GM18873 (cell line): ENCODE results near the gene SLC35C1.

Source experiments
- ATAC-seq: cut with Tn5 transposase; IDR thresholded peaks from one replicate; pipeline ENCODE4 v1.9.1; 2021; ENCODE audit warnings: mild to moderate bottlenecking, moderate library complexity, moderate number of reproducible peaks; ENCODE audit not compliant: unreplicated experiment, low FRiP score

SLC35C1 gene

DNA sequence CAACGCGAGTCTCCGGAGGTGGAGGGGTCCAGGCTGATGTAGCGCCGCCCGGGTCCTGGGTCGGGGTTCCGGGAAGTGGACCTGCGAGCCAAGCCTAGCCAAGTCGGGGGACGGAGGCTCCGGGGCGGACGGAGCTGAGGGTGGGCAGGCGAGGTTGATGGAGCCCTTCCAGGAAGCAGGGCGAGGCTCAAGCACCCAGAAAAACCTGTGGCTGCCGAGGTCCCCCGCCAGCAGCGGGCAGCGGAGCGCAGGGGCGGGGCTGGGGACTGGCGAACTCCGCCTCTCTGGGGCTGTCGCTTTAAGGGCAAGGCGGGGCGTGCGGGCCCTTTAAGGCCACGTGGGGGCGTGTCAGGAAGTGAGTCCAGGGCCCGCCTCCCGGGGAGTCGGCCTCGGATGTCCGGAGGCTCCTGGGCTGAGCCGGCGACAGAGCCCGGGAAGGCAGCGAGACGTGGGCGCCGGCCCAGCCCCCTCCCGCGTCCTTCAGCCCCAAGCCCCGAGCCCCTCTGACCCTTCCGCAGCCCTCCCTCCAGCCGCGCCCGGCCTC is at the start of gene SLC35C1:
Gene SLC35C1, plus strand, starts transcription at position 389 of the 544 bp plus-strand sequence. CDS start 653 bp downstream, outside the sequence.
- ATAC-seq, result peak; percentile 80

GRCh38 chr11:45755281-45755859 is 49.6 kb upstream of the SLC35C1 start:
- ATAC-seq, result no peak

GRCh38 chr11:45756384-45757010 is 48.5 kb upstream of the SLC35C1 start:
- no peak for ATAC-seq

DNA sequence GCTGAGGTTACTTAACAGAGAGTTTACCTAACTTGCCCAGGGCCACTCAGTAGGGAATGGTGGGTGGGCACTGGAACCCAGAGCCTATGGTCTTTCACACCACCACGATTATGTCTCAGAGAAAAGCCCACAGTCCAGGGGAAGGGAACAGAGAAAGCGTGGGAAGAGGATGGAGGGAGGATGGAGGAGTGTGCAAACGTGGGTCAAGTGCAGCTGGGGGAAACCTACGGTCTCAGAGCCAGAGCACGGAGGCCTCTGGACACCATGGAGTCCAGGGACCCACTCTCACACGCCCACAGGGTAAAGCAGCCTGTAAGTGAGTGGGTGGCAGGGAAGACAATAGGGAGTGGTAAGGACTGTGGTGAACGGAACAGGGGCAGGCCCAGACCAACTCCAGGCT is 47.3 kb upstream of the SLC35C1 start:
- ATAC-seq, result no peak

- ATAC-seq, result no peak
These were observed 43.3 kb upstream of the SLC35C1 start for GRCh38 chr11:45761659-45762058.

- no peak for ATAC-seq
These were observed 39.8 kb upstream of the SLC35C1 start for GRCh38 chr11:45765107-45765668.

DNA sequence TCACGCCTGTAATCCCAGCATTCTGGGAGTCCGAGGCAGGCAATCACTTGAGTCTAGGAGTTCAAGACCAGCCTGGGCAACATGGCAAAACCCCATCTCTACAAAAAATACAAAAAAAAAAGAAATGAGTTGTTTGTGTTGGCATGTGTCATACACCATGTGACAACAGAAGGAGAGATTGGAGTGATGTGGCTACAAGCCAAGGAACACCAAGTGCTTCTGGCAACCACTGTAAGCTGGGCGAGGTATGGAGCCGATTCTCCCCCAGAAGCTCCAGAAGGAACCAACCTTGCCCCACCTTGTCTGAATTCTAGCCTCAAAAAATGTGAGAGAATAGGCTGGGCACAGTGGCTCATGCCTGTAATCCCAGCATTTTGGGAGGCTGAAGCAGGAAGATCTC is 39.1 kb upstream of the SLC35C1 start:
- no peak for ATAC-seq

GRCh38 chr11:45766469-45766868 is 38.5 kb upstream of the SLC35C1 start:
- no peak for ATAC-seq

DNA sequence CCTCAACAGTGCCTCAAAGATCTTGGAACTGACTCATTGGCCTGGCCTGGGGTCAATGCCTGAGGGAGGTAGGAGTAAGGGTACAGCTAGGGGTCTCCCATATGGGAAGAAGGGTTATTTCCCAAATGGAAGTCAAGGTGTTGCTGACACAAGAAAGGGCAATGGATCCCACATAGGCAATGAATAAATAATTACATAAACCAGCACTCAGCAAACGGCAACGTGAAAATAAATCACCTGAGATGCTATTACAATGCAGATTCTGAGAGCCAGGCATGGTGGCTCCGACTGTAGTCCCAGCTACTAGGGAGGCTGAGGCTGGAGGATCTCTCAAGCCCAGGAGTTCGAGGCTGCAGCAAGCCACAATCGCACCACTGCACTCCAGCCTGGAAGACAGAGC is 36.5 kb upstream of the SLC35C1 start:
- no peak for ATAC-seq

GRCh38 chr11:45769960-45770359 is 35.0 kb upstream of the SLC35C1 start:
- no peak for ATAC-seq

GRCh38 chr11:45771193-45771565 is 33.8 kb upstream of the SLC35C1 start:
- peak; percentile 36 for ATAC-seq

- ATAC-seq, result peak; percentile 54
These were observed 33.1 kb upstream of the SLC35C1 start for GRCh38 chr11:45771566-45772448.

DNA sequence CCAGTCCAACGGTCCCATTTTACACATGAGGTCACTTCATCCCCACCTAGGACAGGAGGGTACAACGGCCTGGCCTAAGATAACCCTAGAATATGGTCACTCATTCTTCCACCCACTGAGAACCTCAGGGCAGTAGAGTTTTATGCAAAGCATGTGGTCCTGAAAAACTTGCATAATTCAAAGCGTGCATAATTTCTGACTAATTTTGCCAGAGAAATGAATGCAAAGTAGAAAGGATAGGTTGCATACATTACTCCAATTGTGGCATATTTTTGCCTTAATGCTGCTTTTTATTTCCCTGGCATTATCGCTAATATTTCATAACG is 32.5 kb upstream of the SLC35C1 start:
- ATAC-seq, result no peak

- ATAC-seq, result no peak
These were observed 31.8 kb upstream of the SLC35C1 start for GRCh38 chr11:45772986-45773785.

DNA sequence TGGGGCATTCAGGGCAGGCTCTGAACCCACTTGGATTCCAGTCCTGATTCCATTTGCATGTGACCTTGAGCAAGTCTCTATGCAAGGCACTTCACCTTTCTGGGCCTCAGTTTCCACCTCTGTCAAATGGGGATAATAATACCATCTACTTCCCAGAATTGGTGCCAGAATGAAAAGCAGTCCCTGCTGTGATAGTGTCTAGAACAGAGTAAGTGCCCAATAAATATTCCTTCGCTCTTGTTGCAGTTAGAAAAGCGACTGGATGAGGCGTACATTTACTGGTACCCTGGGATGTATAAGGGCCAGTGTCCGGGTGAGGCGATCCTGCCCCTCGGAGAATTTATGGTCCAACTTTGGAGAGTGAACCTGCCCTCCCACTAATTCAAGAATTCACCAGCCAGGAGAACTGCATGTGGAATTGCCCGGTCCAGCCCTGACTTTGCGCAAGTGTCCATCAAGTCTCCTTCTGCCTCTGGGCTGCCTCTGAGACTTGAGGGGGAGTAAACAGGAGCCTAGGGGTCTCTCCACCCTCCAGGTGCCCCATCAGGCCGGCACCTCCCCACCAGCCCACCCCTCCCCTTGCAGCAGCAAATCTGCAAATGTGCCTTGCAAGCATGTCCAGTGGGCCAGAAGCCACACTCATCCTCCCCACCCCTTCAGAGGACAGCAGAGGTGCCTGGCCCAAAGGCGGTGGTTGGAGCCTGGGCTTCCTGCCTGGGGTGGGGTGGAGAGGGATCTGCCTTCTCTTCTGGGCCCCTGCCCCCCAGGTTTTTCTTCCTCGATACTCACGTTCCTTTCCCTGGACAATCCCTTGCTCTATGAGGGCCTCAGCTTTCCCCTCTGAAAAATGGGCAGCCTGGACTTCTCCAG is 30.9 kb upstream of the SLC35C1 start:
- no peak for ATAC-seq

GRCh38 chr11:45774786-45775185 is 30.2 kb upstream of the SLC35C1 start:
- ATAC-seq, result no peak

GRCh38 chr11:45777127-45777969 is 27.6 kb upstream of the SLC35C1 start:
- ATAC-seq, result no peak

DNA sequence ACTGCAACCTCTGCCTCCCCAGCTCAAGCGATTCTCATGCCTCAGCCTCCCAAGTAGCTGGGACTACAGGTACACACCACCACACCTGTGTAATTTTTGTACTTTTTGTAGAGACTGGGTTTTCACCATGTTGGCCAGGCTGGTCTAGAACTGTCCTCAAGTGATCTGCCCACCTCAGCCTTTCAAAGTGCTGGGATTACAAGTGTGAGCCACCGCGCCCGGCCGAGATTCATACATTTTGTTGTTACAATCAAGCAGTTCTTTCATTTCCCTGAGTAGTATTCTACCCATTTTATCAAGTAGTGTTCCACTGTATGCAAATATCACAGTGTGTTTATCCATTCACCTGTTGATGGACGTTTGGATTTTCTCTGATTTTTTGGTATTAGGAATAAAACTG is 26.6 kb upstream of the SLC35C1 start:
- no peak for ATAC-seq
